ENCODE data around the gene RNF182. TPM values are rescaled to one million over a fixed set of nuclear protein-coding genes. Genes with fewer than 3 reads are reported as not detected.

RNF182 gene
- polyA plus RNA-seq, 2 of the 4 experiments (the other 2 are of a cell fraction), result 2.5 to 4.9 TPM

DNA sequence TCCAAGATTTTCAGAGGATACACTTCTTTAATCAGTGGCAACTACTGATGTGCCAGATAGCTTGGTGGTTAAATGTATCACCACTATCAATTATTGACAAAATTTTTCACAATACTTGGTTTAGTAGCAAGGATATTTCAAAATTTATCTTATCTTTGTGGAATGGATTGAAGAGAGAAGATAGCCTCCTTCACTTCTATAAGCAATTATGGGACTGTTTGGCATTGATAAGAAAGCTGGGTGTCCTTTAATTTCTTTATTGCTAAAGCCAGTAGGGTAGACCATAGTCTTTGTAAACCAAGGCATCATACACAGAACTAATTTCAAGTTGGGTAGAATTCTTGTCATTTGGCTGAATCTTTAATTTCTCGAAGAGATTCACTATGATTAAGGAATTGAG lies 4.9 kb upstream of the RNF182 start:
- ATAC-seq, result no peak
- 55% methylated on average over 1 of the region's 1 CpG for WGBS (ENCODE audit: missing lambda C conversion rate)

DNA sequence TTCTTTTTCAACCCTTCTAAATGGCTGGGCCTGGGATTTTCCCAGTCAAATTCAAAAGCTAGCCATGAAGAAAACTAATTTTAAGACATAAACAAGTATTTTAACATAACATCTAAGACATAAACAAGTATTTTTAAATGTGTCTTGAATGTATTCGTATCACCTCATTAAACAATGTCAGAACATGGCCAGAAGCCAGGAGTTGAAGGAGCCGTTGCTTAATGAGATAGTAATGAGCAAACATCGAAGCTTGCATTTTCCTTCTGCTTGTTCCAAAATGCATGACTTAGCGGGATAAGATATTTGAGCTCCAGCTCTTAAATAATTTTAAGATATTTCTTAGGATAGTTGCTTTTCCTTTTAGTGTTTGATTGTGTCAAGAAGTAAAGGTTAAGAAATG lies 4.2 kb upstream of the RNF182 start:
- Histone ChIP-seq H3K9me3 (no peaks in the 10 kb centered on the region), H3K4me3 (no peak overlapping the region), H3K4me1 (0 out of 3 replicates have a peak, but pooled peaks cover 6% of the 10 kb centered on the region), H3K27ac (no peak overlapping the region), H3K4me2 (no peak overlapping the region)
- ATAC-seq (no peak), DNase-seq (ENCODE audit: low read depth in 1 of 2, low spot score in 1 of 2) (no peak), FAIRE-seq (no peak)
- POLR2A ChIA-PET, result no interaction called here
- 60% methylated on average over 4 of the region's 4 CpGs for WGBS (ENCODE audit: missing lambda C conversion rate)
- TF ChIP-seq JUNB (IDR thresholded peaks at IDR 0.05), result no peak
- CTCF ChIA-PET, result interaction anchor here (2.3 to 2.9 kb wide), 2 partner anchors 10 to 146 kb away, joined by 10 to 11 read pairs; no protein-coding TSS in a partner anchor

More for the DNA sequence above, 4.9 kb upstream of the RNF182 start:
- Histone ChIP-seq H3K4me2 (no peak overlapping the region), H3K9me3 (no peaks in the 10 kb centered on the region), H3K4me3 (no peak overlapping the region), H3K4me1 (0 out of 3 replicates have a peak, but pooled peaks cover 6% of the 10 kb centered on the region), H3K27ac (no peak overlapping the region)
- POLR2A ChIA-PET, result no interaction called here
- TF ChIP-seq, protein P1, sequence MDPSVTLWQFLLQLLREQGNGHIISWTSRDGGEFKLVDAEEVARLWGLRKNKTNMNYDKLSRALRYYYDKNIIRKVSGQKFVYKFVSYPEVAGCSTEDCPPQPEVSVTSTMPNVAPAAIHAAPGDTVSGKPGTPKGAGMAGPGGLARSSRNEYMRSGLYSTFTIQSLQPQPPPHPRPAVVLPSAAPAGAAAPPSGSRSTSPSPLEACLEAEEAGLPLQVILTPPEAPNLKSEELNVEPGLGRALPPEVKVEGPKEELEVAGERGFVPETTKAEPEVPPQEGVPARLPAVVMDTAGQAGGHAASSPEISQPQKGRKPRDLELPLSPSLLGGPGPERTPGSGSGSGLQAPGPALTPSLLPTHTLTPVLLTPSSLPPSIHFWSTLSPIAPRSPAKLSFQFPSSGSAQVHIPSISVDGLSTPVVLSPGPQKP (IDR thresholded peaks at IDR 0.05; ENCODE audit: low read depth, low read length), result no peak
- TF ChIP-seq POLR2AphosphoS2 (conservative IDR thresholded peaks at IDR 0.05; ENCODE audit: low read length) (no peak), FOXS1 (CRISPR knock-in tag; IDR thresholded peaks at IDR 0.05) (no peak), JUN (IDR thresholded peaks at IDR 0.05) (no peak), TP53 (CRISPR knock-in tag; IDR thresholded peaks at IDR 0.05) (no peak), POLR2A (IDR thresholded peaks at IDR 0.05; ENCODE audit: low read length) (no peak), RCOR1 (IDR thresholded peaks at IDR 0.05; ENCODE audit: low read depth, low read length) (no peak), TFCP2L1 (CRISPR knock-in tag; IDR thresholded peaks at IDR 0.05) (no peak), EP300 (IDR thresholded peaks at IDR 0.05) (no peak), CHD2 (IDR thresholded peaks at IDR 0.05; ENCODE audit: low read length, partially characterized antibody) (no peak), ZFP36 (IDR thresholded peaks at IDR 0.05; ENCODE audit: borderline replicate concordance, partially characterized antibody) (no peak)
- TF ChIP-seq, protein P2, sequence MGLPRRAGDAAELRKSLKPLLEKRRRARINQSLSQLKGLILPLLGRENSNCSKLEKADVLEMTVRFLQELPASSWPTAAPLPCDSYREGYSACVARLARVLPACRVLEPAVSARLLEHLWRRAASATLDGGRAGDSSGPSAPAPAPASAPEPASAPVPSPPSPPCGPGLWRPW (IDR thresholded peaks at IDR 0.05), result no peak
- no peak for DNase-seq (ENCODE audit: low read depth in 1 of 2, low spot score in 1 of 2)
- CTCF ChIA-PET, result interaction anchor here (2.3 to 2.9 kb wide), 2 partner anchors 9 to 147 kb away, joined by 10 to 11 read pairs; no protein-coding TSS in a partner anchor
- no peak for FAIRE-seq

DNA sequence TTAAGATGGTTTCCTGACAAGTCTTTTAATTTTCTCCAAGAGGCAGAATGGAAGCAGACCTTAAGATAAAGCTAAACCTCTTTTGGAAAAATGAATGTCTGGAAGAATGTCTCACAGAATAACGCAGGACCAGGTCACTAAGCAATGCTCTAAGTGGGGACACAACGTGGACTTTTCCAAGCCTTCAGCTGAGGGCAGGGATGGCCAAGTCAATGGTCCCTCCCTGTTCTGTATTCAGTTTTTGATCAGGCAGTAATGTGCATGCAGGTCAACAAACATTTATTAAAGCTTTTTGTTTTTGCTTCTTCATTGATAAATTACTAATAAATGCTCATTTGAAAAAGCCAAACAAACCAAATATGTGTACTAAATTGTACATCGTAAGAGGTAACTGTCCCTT lies 2.0 kb upstream of the RNF182 start:
- whole genome bisulfite sequencing (ENCODE audit: missing lambda C conversion rate), result 82% methylated on average over 3 of the region's 3 CpGs

More for the DNA sequence above, 2.0 kb upstream of the RNF182 start:
- Histone ChIP-seq H3K4me2 (no peak overlapping the region), H3K4me3 (no peak overlapping the region), H3K27ac (no peak overlapping the region), H3K9me3 (no peaks in the 10 kb centered on the region), H3K4me1 (0 out of 3 replicates have a peak, but pooled peaks cover 6% of the 10 kb centered on the region)
- no peak for DNase-seq (ENCODE audit: low read depth in 1 of 2, low spot score in 1 of 2)
- no peak for FAIRE-seq
- ATAC-seq, result no peak
- TF ChIP-seq, protein P3, sequence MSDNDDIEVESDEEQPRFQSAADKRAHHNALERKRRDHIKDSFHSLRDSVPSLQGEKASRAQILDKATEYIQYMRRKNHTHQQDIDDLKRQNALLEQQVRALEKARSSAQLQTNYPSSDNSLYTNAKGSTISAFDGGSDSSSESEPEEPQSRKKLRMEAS (IDR thresholded peaks at IDR 0.05), result no peak
- TF ChIP-seq CBX2 (IDR thresholded peaks at IDR 0.05; ENCODE audit: borderline replicate concordance, low read depth) (no peak), NR3C1 (IDR thresholded peaks at IDR 0.05) (no peak), TFCP2L1 (CRISPR knock-in tag; IDR thresholded peaks at IDR 0.05) (no peak), SMC3 (IDR thresholded peaks at IDR 0.05) (no peak), CBX8 (IDR thresholded peaks at IDR 0.05) (no peak), ZC3H11A (IDR thresholded peaks at IDR 0.05) (no peak), ZSCAN20 (CRISPR knock-in tag; IDR thresholded peaks at IDR 0.05) (no peak), ZNF302 (CRISPR knock-in tag; IDR thresholded peaks at IDR 0.05) (no peak), POLR2A (IDR thresholded peaks at IDR 0.05; ENCODE audit: low read length) (no peak), MAFK (IDR thresholded peaks at IDR 0.05; ENCODE audit: partially characterized antibody) (no peak), JUNB (IDR thresholded peaks at IDR 0.05) (no peak), RARB (CRISPR knock-in tag; IDR thresholded peaks at IDR 0.05) (no peak), CHD4 (IDR thresholded peaks at IDR 0.05; ENCODE audit: borderline replicate concordance) (no peak), HEYL (CRISPR knock-in tag; IDR thresholded peaks at IDR 0.05) (no peak)
- TF ChIP-seq, protein P4, sequence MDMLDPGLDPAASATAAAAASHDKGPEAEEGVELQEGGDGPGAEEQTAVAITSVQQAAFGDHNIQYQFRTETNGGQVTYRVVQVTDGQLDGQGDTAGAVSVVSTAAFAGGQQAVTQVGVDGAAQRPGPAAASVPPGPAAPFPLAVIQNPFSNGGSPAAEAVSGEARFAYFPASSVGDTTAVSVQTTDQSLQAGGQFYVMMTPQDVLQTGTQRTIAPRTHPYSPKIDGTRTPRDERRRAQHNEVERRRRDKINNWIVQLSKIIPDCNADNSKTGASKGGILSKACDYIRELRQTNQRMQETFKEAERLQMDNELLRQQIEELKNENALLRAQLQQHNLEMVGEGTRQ (IDR thresholded peaks at IDR 0.05), result no peak
- TF ChIP-seq, protein P5, sequence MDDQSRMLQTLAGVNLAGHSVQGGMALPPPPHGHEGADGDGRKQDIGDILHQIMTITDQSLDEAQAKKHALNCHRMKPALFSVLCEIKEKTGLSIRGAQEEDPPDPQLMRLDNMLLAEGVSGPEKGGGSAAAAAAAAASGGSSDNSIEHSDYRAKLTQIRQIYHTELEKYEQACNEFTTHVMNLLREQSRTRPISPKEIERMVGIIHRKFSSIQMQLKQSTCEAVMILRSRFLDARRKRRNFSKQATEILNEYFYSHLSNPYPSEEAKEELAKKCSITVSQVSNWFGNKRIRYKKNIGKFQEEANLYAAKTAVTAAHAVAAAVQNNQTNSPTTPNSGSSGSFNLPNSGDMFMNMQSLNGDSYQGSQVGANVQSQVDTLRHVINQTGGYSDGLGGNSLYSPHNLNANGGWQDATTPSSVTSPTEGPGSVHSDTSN (IDR thresholded peaks at IDR 0.05), result no peak
- TF ChIP-seq, protein P6, sequence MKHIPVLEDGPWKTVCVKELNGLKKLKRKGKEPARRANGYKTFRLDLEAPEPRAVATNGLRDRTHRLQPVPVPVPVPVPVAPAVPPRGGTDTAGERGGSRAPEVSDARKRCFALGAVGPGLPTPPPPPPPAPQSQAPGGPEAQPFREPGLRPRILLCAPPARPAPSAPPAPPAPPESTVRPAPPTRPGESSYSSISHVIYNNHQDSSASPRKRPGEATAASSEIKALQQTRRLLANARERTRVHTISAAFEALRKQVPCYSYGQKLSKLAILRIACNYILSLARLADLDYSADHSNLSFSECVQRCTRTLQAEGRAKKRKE (CRISPR knock-in tag; IDR thresholded peaks at IDR 0.05; ENCODE audit: low read depth), result no peak
- TF ChIP-seq, protein P1 (IDR thresholded peaks at IDR 0.05; ENCODE audit: low read depth, low read length), result no peak
- TF ChIP-seq, protein P7, sequence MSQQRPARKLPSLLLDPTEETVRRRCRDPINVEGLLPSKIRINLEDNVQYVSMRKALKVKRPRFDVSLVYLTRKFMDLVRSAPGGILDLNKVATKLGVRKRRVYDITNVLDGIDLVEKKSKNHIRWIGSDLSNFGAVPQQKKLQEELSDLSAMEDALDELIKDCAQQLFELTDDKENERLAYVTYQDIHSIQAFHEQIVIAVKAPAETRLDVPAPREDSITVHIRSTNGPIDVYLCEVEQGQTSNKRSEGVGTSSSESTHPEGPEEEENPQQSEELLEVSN (IDR thresholded peaks at IDR 0.05; ENCODE audit: borderline replicate concordance, low read depth), result no peak
- CTCF ChIA-PET, result interaction anchor here (0.8 to 1.7 kb wide), 5 partner anchors 8 to 144 kb away, joined by 3 to 8 read pairs (median 4); no protein-coding TSS in a partner anchor
- POLR2A ChIA-PET, result no interaction called here

Measured in A549 (cell line).